Superior temporal gyrus (tissue), 1 donor: Measurements from ENCODE around the gene HIVEP3.

Experiments
- DNase-seq: peaks from one replicate; pipeline ENCODE4 v3.0.0-alpha.2; 2016; ENCODE audit errors: extremely low spot score

Gene HIVEP3

DNA sequence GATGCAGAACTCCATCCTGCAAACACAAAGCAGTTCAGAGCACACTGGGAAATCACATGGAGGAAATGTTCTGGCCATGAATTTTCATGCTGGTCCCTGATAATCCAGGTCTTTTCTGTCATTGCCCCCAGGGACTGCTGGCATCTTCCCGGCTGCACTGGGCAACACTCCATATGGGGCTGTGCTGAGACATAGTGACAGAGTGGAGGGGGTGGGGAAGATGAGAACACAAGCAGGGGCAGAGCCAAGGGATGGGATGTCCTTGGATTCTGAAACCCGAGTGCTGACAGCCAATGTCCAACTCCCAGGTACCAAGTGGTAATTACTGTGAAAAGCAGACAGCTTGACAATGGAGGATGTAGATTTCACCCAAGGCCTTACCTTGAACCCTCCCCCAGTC is 185.7 kb downstream of the HIVEP3 start:
- no peak for DNase-seq

DNA sequence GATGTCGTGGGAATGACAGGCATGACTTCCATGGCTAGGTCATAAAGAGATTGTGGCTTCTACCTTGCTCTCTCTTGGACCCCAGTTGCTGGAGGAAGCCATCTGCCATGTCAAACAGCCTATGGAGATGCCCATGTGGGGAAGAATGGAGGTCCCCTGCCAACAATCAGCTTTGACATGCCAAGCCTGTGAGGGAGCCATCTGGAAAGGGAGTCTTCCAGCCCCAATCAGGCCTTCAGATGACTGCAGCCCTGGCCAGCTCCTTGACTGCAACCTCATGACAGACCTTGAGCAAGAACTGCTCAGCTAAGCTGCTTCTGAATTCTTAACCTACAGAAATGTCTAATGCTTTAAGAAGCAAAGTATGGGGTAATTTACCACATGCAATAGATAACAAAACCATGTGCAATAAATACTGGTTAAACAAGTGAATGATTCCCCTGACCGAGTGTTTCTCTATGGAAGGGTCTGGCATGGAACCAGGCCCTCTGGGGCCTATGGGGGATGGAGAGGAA is 187.1 kb downstream of the HIVEP3 start:
- DNase-seq, result no peak

DNA sequence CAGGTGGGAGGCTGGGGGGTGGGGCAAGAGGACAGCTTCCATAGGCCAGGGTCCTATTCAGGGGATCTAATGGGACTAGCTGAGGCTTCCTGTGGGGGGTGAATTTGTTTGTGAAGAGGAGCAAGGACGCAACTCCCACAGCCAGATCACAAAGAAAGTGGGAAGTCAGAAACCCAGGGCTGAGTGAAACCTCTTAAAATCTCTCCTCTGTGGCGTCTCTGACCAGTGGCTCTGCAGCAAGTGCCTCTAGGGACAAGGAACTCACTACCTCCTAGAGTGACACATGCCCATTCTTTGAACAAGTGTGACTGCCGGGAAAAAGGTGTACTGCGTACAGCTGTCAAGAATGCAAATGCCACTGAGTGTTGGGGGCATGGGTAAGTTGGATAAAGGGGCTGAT is 187.9 kb downstream of the HIVEP3 start:
- DNase-seq, result no peak

DNA sequence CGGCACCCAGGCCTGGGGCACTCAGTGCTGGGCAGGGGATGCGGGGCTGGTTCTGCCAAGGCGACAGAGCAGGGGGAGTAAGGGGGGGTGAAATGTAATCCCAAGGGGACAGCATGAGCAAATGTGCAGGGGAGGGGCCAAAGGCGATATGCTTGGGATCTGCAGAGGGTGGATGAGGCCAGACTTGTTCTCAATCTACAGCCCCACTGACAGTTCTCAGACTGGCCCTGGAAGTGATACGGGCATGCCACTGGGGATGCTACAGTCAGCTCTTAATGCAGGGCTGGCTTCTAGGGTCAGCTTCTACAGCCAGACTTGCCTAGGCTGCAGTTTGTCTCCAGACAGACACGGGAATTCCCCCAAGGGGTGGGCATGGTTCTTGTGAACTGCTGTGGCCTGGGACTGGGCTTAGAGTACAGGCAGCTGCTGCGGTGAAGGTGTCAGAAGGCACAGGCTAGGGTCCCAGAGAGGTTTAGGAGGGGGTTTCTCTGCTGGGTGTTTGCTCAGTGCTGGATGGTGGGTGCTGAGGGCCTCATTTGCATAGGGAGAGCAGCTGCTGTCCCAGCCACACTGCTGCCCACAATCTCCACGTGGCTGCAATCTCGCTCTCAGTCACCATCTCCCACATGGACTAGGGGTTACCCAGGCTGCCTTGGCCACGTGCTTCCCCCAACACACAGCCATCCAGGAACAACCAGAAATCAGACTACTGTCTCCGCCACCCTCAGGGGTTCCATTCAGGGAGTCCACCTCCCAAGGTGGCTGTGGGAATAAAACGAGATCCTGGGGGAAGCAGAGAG is 190.1 kb downstream of the HIVEP3 start:
- DNase-seq, result no peak

DNA sequence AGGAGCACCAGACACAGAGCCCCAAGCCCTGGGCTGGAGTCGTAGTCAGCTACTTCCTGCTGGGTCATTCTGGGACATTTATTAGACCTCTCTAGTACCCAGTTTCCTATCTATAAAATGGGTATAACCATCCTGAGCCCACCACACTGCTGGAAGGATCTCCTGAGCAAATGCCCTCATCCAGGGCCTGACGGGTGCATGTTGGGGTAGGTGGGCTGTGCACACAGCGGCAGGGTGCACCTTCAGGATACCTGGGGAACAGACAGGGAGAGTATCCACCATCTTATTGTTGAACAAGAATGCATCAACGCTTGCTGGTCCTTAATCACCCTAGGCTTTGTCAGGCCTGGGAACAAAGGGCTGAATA is 191.0 kb downstream of the HIVEP3 start:
- no peak for DNase-seq

DNA sequence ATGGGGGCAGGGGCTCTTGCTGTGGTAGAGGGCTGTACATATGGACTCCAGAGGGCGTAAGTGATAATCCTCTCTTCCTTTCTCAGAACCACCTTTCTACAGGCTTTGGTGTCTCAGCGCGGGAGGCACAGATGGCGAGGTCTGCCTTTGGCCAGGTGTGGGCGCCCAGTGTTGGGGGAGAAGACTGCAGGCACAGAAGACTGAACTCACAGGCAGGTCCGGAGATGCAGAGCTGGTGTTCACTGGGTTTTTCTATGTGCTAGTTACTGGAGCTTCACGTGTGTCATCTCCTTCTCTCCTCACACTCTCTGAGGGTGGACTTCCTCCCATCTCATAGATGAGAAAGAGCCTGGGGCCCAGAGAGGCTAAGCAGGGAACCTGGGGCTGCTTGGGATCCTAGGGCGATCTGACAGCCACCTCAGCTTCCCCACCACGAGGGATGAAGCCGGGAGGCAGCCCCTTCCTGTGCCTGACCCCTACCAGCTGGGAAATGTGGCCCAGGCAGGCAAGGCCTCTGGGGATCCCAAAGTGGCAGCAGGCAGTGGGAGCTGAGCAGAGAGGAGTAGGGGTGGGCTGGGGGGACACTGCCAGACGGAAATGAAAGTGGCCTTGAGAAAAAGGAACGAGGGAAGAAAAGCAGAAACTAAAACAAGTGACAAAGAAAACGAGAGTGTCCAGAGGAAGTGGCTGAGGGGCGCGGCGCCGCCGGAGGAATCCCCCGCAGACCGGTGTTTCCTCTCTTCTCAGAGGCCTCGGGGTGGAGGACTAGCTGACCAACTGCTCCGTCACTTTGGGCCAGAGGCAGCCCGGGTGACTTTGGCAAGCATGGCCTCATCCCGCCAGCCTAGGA is 191.6 kb downstream of the HIVEP3 start:
- no peak for DNase-seq

DNA sequence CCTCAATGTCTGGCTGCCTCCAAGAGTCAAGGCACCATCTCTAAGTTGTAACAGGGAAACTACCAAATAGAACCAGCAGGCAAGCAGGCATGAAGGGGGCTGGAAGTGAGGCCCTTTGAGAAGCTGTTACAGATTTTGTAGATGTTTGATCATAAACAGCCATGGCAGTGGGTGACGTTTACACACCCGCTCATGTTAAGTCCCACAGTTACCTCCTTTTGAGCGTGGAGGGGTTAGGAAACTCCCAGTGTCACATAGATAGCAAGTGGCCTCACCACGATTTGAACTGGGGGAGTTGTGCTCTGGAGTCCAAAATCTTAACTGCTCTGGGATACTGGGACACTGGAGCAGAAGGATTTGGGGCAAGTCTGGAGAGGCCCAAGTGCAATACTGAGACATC is 192.4 kb downstream of the HIVEP3 start:
- DNase-seq, result no peak

DNA sequence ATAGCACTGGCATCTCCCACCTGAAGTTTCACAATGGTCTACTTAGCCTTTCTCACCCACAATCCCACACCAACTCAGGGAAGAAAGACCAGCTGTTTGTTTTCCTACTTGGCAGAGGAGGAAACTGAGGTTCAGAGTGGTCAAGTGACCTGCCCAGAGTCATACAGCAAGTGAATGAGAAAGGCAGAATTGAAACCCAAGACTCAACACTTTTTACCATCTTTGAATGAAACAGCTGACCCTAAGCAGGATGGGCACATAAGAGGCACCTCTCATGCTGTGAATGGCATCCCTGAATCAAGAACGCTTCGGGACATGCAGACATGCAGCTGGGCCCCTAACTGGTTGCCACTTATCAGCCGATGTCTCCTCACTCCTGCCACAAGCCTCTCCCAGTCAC is 193.8 kb downstream of the HIVEP3 start:
- no peak for DNase-seq

DNA sequence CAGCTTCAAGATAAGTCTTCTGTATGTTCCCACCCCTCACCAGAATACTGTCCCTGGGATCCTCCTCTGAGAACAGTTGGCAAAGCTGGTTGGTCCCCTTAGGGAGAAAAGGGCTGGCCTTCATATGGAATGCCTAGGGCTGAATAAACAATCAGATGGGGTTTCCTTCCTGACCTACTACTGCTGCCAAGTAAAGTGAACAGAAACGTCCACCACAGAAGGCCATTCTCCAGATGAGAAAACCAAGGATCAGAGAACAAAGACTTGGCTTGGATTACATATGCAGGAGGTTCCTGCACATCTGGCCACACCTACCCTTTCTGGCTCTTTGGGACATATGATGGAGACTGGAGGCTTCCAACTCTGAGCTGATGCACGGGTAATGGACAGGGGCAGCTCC is 194.5 kb downstream of the HIVEP3 start:
- no peak for DNase-seq

DNA sequence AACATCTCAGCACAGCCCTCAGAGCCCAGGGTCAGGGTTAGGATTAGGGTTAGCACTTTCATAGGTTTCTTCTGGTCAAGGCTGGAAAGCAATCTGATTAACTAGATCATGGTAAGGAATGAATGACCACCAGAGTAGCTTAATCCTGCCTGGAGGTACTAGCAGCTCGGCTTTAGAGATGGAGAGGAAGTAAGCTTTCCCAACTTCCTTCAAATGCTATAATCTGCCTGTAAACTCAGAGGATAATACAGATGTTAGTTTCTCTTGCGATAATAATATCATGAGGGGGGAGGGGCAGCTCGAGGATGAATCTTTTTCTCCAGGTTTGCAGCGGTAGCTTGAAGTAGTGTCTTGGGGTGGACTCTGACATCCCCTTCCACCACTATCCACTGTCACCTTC is 194.9 kb downstream of the HIVEP3 start:
- DNase-seq, result no peak

DNA sequence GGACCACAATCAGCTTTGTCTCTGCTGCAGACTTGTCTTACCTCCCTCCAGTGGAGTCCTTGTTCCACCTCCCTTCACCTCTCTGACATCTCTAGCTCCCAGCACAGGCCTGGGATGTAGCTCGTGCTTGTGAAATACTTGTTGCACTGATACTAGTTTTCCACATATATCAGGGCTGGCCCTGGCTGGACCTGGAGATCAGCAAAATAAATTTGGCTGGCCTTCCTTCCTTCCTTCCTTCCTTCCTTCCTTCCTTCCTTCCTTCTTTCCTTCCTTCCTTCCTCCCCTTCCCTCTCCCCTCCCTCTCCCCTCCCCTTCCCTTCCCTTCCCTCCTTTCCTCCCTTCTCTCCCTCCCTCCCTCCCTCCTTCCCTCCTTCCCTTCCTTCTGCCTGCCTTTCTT is 196.5 kb downstream of the HIVEP3 start:
- DNase-seq, result no peak

DNA sequence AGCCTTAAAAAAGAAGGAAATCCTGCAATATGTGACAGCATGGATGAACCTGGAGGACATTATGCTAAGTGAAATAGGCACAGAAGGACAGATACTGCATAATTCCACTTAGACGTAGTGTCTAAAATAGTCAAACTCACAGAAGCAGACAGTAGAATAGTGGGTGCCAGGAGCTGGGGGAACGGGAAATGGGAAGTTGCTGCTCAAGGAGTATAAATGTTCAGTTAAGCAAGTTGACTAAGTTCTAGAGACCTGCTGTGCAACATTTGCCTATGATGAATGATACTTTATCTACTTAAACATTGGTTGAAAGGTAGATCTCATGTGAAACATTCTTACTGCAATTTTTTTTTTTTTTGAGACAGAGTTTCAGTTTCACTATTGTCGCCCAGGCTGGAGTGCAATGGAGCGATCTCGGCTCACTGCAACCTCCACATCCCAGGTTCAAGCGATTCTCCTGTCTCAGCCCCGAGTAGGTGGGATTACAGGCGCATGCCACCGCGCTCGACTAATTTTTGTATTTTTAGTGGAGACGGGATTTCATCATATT is 197.8 kb downstream of the HIVEP3 start:
- no peak for DNase-seq

DNA sequence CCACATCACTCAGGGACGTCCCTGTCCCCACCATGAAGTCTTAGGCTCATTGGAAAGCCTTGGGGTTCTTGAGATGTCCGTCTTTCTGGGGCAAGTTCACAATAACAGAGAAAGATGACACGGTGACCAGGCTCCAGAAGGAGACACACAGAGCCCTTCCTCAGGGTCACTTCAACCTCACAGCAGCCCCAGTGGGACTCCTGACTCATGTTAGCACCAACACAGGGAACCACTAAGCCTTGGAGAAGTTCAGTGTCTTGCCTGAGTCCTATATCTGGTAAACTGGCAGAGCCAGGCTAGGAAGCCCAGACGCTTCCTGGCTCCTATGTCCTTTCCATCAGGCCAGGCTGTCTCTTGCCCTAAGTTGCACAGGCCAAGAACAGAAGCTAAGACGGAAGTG is 199.1 kb downstream of the HIVEP3 start:
- no peak for DNase-seq

DNA sequence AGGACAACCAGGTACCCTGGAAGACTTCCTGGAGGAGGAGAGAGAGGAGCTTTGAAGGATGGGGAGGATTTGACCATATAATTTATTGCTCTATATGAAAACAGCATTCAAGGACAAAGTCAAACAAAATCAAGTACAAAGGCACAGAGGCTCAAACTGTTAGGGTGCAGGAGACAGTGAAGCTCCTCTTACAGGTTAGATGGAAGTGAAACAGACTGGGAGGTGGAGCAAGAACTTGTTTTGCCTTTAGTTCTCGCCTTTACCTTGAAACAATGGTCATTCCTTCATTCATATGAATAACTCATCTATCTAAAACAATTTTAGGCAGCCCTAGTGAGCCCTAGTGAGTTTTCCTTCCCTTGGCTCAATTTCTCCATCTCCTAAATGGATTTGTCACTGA is 199.6 kb downstream of the HIVEP3 start:
- no peak for DNase-seq

DNA sequence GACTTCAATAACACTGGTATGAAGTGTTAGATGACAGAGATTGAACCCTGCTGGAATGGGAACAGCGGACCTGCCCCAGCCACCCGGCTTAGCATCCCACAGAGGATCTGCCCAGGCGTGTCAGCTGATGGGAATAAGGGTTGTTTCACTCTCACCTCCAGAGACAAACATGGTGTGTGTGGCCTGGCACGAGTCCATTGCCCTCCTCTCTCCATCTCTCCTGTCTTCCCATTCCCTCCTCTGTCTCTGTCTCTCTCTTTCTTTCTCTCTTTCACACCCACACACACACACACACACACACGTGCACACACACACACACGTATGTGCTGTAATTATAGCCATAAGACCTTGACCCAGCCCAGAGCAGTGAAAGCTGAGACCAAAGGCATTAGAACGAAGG is 200.2 kb downstream of the HIVEP3 start:
- no peak for DNase-seq

DNA sequence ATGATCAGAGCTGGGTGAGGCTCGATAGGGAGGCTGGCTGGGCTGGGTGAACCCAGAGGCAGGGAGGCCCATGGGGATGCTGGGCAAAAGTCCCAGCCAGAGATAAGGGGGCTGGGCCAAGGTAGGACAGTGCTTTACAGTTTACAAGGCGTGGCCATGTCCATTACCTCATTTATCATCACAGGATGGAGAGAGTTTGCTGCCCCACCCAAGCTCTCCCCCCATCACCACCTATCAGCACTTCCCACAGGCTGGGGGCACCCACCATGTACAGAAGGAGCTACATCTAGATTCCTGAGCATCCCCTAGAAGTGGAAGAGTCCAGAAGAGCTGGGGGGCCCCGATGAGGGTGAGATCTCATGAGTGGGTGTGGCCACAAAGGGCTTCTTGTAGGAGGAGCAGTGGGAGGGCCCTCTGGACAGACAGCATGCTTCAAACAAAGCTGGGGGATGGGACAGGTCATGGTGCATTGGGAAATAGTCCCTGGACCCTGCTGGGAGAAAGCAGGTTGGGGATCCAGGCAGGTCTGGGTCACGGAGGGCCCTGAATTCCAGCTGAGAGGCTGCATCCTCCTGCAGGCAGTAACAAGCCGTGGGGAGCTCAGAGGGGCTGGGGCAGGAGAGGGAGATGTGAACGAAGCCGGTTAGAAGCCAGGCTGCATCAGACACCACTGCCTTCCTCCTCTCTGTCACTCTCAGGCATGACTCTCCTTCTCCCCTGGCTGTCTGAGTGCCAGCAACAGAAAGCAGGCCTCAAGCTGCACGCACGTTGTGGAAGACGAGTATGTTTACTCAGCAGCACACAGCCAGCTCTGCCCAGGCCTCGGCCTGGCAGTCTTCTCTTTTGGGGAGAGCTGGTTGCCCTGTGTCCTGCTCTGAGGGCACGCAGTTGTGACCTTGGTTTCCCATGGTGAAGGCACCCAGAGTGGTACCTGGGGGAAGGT is 202.3 kb downstream of the HIVEP3 start:
- no peak for DNase-seq

DNA sequence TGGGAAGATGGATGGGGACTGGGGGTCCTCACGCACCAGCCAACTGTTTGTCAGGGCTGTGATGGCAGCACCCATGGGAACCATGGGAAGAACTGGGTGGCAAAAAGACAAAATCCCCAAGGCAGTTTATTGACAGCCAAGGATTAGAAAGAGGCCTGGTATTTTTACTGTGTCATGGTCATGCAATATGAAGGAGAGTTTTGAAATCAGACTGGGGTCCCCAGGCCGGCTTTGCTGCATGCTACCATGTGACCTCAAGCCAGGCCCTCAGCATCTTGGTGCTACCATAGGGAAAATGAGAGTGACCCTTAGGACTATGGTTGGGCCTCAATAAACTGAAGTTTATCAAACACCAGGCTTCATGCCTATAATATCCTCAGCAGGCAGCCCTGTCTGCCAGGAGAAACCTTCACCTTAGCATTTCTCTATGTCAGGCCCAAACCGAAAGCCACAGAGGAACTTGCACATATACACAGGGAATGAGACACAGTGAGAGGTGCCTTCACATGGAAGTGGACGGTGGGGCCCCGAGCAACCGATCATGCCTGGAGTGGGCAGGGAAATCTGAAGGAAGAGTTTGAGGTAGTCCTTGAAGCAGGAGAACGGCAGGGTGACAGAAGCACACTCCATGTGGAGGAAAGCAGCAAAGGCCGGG is 203.2 kb downstream of the HIVEP3 start:
- DNase-seq, result no peak

DNA sequence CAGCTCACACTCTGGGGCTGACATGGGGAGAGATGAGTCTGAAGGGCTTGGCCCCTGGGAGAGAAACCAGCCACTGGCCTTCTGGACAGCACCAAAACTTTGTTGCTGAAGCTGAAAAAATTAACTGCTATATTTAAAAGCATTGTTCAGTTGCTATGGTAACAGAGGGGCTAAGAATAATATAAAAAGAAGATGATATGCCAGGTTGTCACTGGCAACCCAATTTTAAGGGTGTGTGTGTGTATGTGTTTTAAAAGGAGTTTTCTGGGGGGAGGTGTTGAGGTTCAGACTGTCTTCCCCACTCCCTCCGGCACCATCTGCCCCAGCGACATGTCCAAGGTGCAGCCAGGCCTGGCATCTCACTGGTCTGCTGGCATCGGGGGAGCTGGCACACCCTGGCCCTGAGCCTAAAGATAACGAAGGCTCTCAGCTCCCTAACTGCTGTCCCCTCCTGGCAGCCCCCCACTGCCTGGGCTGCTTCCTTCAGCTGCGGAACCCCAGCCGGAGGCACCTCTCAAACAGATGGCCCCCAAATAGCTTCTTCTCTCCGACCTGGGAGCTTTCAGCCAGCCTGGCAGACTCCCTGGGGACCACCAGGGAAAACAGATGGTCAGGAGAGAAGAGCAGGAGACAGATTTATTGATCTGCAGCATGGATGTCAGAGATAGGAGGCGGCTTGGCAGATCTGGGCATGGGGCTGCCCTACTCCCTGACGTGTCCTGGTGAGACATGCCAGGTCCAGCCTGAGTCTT is 203.9 kb downstream of the HIVEP3 start:
- DNase-seq, result peak; percentile 38

DNA sequence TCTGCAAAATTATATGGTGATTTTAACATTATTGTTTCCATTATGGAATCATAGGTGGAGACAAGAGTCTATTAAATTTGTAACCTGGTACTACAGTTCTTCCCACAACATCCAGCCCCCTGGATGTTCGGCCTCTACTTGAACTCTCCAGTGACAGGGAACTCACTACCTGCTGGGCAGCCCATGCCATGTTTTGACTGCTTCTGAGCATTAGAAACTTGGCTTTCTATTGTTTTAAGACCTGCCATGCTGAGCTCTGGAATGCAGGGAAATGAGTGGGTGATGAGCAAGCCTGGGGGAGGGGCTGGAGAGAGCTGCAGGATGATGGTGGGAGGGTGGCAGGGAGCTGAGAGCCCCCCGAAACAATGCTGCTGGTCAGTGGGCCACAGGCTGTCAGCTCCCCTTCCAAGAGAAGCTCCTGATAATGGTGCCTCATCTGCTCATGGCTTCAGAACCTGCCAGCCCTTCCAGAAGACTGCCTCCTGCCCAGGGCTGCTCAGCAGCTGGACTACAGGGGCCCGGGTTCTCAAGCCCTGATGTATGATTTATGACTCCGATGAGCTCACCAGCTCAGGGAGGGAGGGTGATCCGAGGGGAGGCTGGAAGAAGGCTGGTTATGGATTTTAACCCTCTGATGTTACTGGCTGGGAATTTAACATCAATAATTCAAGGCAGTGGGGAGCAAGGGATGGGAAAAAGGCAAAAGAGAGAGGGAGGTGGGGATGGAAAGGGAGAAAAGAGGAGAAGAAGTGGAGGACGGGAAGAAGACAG is 205.0 kb downstream of the HIVEP3 start:
- no peak for DNase-seq

DNA sequence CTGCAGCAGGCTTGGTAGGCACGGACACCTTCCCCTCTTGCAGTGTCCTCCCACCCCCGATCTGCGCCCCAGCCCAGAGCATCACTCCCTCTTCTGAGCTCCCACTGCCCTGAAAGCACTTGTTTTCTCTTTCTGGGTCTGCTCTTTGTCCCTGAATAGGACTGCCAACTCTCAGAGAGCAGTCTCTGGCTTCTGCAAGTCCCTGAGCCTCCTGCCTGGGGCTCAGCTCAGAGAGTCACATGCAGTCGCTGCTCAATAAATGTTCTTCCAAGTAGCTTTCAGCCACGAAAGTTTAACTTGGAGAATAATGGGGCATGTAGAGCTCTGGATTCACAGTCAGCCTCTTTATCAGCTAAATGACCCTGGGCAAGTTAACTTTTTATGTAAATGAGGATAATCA is 205.6 kb downstream of the HIVEP3 start:
- peak; percentile 30 for DNase-seq
